Left ventricle myocardium superior (tissue), 1 donor: Measurements from ENCODE around the gene SNRPD3. TPM values are rescaled to one million over a fixed set of nuclear protein-coding genes. Genes with fewer than 3 reads are reported as not detected.
A peak's percentile ranks its signal among the peaks of the same experiment; 100 is the strongest.
"Not testable (repeated sequence)": the region's sequence is repeated elsewhere in the genome, so short reads cannot be mapped to it uniquely, and the experiment has no call there.

ENCODE experiments used
- ATAC-seq: fragments of 200-7000 bp; cut with Tn5 transposase; one replicate; pipeline ENCODE4 v1.9.1; 2020; ENCODE audit warnings: mild to moderate bottlenecking, moderate library complexity
- DNase-seq: peaks from one replicate; pipeline ENCODE4 v3.0.0-alpha.2; 2020
- intact Hi-C: fragments of 100-400 bp; cut with micrococcal nuclease; formaldehyde crosslinking; loops from one replicate; pipeline ENCODE4 v1.11.0; 2022
- total RNA-seq: library from RNA; stranded (reverse); fragmentation: NEBNext Ultra II Directional; extraction: Animal tissue kit (Norgen Biotek cat#: 25700); gene quantifications from one replicate; pipeline ENCODE4 v1.2.1, GENCODE V29; 2021
- donor health status: DM: no; HTN: yes; CAD: no; lungs with severe emphysema.

Gene SNRPD3
- total RNA-seq, 1 donor from 2014 or later: 73.7 TPM

DNA sequence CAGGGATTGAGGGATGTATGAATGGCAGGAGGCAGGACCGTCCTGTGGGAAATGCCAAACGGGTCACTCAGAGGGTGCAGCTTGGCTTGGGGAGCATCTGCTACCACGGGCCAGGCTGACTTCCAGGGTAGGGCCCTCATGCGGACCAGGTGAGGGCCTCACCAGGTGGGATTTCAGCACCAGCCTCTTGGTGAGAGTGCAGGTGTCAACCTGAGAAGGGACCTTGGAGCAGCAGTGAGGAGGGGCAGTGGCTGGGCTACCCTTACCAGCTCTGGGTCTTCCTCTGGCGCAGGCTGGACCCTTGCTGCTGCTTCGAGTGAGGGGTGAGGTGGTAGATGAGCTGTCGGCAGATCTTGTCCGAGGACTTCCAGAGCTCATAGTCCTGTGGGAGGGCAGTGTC is 32.1 kb downstream of the SNRPD3 start:
- no peak for DNase-seq
- intact Hi-C loops: no loop called here
- ATAC-seq: no peak

DNA sequence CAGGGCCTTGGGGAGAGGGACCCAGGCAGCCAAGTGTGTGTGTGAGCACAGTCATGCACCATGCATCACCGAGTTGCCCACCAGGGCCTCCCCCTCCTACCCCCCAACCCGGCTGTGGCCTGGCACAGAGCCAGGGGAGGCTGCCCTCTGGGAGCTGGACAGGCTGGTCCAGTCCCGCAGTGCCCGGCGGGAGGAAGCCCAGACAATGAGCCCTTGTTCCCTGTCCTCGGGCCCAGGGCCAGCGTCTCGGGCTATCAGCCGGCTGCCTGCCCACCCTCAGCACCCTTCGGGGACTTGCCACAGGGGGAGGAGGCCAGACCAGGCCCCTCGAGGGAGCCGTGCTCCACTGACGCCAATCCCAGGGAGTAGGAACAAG is 32.6 kb downstream of the SNRPD3 start:
- DNase-seq (peak; percentile 48), ATAC-seq (no peak)
- intact Hi-C loops: no loop called here

DNA sequence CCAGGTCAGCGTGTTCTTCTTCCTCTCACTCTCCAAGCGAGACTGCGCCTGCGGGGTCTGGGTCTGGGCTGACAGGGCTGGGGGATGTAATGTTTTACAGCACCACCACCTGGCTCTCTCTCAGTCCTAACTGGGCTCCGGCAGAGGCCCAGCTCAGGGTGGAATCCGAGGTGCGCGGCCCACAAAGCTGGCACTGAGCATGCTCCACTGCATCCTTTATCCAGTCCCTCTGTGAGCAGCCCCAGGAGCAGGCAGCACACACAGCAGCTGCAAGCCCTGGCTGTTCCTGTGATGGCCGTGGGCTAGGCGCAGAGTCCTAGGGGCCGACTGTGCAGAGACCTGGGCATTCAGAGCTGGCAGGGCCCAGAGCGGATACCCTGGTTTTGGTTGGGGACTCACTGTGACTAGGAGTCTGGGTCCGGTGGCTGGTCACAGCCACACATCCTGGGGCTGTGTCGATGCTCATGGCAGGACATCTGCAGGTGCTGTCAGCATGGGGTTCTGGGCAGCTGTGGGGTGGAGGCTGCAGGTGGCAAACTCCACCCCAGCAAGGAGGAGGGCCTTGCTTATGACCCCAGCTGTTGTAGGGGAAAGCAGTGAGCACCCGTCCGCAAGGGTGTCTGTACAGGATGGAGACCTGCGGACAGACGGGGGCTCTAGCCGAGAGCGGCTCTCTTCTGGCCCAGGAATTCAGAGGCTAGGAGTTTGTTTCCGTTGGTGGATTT is 33.1 kb downstream of the SNRPD3 start:
- intact Hi-C loops: no loop called here
- DNase-seq: no peak
- no peak for ATAC-seq

DNA sequence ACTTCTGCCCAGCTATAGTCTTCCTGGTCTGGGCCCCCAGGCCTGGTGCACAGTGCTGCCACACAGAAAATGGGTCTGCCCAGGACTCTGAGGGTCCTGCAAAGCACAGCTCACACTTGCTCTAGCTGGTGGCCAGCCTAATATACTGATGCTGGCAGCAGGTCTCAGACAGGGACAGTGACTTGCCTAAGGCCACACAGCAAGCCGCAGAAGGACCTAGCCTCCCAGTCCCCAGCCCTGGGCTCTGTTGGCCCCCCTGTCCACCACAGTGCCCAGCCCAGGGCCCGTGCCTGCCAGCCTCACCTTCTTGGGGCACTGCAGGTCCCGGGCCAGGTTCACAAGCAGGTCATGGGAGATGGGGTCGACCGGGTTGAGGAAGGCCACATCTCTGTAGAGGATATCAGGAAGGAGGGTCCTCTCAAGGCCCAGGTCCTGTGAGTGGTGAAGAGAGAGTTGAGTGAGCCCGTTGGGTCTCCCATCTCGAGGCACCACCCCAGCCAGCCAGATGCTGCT is 33.8 kb downstream of the SNRPD3 start:
- DNase-seq: no peak
- ATAC-seq: no peak
- intact Hi-C loops: no loop called here

DNA sequence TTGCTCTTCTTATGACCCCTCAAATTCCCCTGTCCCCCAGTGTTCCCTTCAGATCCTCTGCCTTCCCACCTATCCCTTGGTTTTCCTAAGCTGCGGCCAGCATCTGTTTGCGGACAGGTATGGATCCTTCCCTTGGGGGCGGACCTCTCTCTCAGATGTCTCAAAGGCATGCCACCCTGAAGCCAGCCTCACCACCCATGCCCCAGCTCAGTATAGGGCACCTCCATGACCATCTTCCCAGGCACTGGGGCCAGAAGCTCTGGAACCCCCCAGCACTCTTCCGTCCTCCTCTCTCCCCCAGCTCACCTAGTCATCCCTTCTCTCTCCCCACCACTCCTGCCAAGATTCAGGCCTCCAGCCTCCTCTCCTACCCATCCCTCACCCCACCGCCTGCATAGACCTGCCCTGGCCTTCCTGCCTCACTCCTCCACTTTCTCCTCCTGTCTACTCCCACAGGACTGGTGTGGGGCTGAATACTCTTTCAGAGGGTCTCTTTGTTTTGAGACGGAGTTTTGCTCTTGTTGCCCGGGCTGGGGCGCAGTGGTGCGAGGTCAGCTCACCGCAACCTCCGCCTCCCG is 34.9 kb downstream of the SNRPD3 start:
- ATAC-seq (no peak), DNase-seq (no peak)
- intact Hi-C loops: no loop called here

DNA sequence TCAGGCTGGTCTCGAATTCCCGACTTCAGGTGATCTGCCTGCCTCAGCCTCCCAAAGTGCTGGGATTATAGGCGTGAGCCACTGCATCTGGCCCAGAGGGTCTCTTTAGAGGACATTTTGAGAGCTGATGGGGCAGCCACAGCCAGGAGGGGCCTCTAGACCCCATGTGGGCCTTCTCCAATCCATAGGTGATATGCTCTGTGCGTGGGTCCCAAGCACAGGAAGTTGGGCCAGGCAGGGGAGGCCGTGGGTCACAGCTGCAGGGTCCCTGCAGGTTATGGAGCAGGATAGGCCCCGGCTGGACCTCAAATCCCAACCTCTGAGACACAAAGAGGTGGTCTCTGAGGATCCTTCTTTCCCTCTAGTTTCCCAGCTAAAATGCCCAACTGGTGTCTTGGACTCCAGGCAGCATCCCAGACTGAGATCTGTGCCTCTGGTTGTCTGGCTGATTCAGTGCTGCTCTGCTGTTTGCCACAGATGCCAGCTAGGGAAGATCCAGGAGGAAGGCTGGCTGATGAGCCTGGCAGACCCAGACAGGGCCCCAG is 35.6 kb downstream of the SNRPD3 start:
- intact Hi-C loops: no loop called here
- DNase-seq: no peak
- no peak for ATAC-seq

DNA sequence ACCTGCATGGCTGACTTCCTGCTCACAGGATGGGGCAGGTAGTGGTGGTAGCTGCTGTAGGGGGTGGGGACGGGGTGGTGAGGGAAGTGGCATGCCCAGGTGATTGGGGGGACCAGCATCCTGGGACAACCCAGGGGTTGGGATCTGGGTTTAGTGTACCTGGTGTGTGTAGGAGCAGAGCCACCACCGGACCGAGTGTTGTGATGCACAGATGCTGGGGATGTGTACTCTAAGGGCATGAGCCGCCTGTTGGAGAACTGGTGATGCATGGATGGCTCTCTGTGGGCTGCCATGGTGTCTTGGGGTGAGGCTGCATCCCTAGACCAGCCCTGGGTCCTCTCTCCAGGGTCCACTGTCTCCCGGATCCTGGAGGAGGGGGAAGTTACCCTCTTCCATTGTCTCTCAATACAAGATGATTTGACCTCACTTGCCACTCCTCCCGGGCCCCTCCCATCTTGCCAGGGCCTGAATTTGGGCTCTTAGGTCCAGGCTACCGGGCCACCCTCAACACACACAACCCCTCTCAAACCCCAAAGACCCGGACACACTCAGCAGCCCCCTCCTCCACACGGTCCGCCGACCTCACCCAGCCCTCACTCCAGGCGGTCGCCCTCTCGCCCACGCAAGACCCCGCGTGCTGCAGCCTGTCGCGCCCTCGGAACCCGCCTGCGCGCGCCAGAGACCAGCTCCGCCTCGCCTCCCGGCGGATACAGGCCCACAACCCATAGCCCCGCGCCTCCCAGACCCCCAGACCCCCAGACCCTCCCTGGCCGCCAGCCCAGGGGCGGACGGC is 36.5 kb downstream of the SNRPD3 start:
- peak; percentile 43 for DNase-seq
- intact Hi-C loops: no loop called here
- ATAC-seq: peak; percentile 4

DNA sequence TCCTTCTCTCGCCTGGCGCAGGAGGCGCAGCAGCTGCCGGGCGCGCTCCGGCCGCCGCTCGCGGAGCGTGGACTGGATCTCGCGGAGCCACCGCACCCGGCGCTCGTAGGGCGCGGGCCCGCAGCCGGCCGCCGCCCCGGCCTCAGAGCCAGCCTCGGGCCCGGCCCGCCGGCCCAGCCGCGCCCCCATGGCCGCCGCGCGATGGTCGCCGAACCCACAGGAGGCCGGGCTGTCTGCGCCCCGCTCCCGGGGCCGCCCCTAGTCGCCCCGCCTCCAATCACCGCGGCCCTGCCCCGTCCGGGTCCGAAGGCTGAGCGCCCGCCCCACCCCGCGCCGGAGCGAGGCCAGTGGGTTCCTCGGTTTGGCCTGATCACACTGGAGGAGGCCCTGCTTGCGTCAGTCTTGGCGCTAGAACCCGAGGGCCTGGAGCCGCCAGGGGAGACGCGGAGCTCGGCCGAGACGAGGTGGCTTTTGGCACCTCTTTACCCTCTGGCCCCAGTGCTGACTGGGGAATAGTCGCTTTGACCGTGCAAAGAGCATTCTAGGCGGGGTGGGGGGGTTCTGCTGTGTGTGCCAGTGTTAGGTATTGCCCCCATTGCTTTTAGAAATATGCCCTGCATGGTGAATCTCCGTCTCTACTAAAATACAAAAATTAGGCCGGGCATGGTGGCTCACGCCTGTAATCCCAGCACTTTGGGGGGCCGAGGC is 37.2 kb downstream of the SNRPD3 start, which contains the start of gene LRRC75B:
LRRC75B (minus strand) TSS at position 223 of the 708 bp plus-strand sequence; CDS start at position 189, 34 bp downstream.
- intact Hi-C loops: no loop called here
- peak; percentile 96 for DNase-seq
- ATAC-seq: peak; percentile 95

DNA sequence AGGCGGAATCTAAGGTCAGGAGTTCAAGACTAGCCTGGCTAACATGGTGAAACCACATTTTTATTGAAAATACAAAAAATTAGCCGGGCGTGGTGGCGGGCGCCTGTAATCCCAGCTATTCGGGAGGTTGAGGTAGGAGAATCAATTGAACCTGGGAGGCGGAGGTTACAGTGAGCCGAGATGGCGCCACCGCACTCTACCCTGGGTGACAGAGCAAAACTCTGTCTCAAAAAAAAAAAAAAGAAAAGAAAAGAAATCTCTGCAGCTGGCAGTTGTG is 37.7 kb downstream of the SNRPD3 start:
- ATAC-seq, DNase-seq, intact Hi-C loops: not testable (repeated sequence)

DNA sequence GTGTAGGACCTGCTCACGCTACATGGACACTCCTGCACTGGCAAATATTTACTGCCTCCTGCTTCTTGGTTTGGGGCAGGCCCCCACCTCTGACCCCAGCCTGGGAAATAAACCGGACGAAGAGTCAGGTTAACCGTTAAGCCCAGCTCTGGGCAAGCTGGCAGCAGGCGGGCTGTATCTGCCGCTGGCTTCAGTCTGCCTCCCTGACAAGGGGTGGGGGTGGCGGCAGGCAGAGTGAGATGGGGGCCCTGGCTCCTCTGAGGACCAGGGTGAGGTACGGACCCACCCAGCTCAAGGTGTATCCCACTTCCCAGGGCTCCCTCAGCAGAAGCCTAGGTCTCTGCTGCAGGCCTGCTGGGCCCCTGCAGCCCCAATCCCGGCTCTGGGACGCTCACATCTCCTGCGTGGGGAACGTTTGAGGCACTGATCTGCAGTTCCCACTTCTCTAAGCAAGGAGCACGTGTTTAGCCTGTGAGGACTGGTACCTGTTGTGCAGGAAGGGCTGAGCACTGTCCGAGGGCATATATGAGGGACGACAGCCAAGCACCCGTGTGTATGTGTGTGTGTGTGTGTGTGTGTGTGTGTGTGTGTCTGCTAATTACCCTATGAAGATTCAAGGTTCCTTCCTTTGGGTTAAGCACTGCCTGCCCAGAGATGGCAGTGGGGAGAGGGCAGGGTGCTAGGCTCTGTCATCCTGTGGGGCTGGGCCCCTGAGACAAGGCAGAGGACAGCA is 38.2 kb downstream of the SNRPD3 start:
- intact Hi-C loops: no loop called here
- DNase-seq: no peak

DNA sequence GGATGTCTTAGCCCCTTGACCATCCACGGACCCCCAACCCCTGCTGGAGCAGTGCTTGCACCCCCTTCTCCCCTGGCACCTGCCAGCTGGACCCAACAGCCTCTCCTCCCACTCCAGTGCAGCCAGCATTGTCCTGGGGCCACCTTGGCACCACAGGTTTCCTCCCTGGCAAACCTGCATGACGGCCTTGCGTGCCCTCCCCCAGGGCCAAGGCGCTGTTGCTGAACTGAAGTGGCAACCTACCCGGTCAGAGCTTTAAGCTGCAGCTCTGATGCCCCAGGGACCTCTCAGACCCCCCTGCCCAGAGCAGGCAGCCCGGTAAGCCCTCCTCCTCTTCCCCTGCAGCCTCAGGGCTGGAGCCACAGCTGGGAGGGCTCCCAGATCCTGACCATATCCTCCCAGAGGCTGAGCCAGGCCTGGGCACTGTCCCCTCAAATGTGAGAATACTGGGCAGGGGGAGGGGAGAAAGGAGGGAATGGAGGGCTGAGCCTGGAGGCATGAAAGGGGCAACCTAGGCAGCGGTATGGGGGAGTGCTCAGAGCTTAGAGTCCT is 38.8 kb downstream of the SNRPD3 start:
- DNase-seq (no peak), ATAC-seq (no peak)
- intact Hi-C loops: no loop called here

More for the DNA sequence above, 38.2 kb downstream of the SNRPD3 start:
- no peak for ATAC-seq

DNA sequence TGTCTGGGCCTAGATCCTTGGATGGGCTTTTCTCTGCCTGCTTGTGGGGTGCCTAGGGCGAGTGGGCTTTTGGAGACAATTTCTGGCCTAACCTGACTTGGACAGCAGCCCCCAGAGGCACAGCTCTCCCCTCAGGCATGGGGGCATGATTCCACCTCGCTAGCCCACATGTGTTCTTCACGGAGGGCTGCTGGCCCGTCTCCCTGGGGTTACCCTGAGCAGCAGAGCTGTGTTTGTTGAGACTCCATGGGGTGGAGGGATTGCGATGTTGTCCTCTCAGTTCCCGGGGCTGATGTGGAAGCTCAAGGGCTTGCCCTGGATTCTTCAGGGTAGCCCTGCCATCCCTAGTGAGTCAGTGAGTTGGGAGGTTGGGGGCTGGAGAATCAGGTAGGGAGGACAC is 39.4 kb downstream of the SNRPD3 start:
- ATAC-seq: no peak

DNA sequence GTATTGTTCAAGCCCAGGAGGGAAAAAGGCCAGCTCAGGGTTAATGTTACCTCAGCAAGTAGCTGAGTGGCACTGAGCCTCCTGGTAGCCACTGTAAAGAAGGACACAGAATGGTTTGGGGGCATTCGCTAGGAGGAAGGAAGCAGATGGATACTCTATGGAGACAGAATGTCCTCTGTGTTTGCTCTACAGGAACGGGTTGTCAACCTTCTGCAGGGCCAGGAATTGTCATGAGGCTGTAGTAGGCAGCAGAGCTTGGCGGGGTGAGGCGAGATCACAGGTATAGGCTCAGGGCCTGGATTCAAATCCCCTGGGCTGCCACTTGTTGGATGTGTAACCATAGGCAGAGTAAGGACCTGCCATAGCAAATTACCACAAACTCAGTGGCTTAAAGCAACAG is 40.1 kb downstream of the SNRPD3 start:
- intact Hi-C loops: no loop called here
- ATAC-seq (no peak), DNase-seq (no peak)

More for the DNA sequence above, 39.4 kb downstream of the SNRPD3 start:
- DNase-seq: no peak
- intact Hi-C loops: no loop called here

DNA sequence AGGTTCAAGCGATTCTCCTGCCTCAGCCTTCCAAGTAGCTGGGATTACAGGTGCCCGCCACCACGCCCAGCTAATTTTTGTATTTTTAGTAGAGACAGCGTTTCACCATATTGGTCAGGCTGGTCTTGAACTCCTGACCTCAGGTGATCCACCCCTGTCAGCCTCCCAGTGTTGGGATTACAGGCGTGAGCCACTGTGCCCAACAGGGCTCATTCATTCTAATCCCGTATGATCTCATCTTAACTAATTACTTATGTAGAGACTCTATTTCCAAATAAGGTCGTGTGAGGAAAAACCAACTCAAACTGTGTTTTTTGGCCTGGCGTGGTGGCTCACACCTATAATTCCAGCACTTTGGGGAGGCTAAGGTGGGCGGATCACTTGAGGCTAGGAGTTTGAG is 41.3 kb downstream of the SNRPD3 start:
- ATAC-seq, intact Hi-C loops, DNase-seq: not testable (repeated sequence)

DNA sequence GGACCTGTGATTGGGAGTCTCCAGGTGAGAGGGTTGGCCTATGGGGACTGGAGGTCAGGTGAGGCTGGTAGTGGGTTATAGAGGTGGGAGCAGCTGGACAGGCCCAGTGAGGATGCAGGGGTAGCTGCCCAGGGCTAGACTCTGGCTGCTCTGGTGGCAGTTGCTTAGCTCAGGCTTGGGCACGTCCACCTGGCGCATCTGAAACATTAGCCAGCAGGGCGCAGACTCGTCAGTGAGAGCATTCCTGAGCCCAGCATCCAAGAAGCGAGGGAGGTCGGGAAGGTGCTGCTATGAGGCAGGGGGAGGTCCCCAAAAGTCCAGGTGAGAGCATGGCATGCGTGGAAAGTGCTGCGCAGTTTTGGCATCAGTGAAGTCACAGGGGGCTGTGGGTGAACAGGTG is 43.7 kb downstream of the SNRPD3 start:
- ATAC-seq (no peak), DNase-seq (no peak)
- intact Hi-C loops: no loop called here

DNA sequence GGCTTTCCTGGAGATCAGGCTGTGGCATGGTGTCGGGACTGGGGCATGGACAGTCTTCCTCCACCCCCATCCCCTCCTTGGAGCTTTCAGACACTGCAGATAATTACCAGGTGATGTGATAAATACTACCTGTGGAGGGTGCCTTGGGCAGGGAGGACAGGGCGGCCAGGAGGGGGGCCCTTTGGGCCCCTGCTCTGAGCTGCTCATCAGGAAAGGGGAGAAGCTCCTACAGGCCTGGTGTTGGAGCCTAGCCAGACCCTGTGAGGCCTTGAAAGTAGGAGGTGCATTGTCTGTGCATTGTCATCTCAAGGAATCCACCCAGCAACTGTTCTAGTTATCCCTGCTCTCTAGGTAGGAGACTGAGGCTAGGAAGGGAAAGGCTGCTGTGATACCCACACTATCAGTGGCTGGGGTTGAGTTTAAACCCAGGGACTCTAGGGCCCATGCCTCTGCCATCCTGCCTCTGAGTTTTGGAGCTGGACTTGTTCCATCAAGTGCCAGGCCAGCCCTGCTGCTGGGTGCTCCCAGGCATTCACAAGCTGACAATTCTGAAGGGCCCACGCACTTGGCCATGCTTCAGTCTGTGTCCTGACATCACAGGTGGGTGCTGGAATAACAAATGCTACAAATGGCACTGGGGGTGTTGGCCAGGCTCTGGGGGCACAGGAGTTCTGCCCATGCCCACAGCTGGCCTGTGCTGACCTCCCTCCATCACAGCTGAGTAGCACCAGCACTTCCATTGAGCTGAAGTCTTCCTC is 44.3 kb downstream of the SNRPD3 start:
- intact Hi-C loops, DNase-seq, ATAC-seq: not testable (repeated sequence)

DNA sequence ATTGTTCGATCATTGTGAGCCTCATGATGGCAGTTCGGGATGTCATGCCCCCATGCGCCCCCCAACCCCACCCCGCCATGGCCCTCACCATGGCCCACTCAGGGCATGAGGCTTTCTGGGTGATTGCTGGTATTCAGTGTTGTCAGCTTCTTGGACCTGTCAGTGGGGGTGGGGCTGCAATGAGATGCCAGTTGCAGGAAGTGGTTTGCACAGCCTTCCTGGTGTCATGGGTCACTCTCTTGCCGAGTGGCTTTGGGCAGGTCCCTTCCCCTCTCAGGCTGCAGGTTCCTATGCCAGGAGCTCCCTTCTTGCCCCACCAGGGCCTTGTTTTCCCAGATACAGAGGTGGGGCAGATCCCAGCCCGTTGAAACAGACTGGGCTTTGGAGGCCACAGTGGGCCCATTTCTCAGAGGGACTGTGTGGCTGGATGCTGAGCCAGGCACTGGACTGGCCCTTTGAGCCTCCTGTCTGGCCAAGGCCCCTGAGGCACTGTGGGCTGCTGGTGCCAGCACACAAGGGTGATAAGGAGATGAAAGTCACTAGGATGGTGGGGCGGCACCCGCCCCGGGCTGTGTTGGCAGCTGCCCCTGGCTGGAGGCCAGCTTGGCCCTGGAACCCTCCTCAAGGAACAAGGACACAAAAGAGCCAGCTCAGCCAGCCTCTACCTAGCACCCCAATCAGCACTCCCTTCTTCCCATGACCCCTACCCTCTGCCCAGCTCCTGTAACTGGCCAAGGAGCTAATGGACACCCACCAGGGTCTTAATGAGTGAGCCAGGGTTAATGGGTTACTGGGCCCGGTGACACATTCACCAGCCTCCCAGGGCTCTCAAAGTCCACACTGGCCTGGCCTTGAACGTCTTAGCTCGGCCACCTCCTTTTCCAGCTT is 45.7 kb downstream of the SNRPD3 start:
- intact Hi-C loops: no loop called here

More for the DNA sequence above, 45.7 kb downstream of the SNRPD3 start:
- DNase-seq (peak; percentile 87), ATAC-seq (peak; percentile 91)
